ENCODE measurements around the gene CREB3L1. TPM values are rescaled to one million over a fixed set of nuclear protein-coding genes. Genes with fewer than 3 reads are reported as not detected.

The CREB3L1 gene
- polyA plus RNA-seq, 1 experiment, result 39.4 TPM

- TF ChIP-seq CTCF (IDR thresholded peaks at IDR 0.05; ENCODE audit: insufficient read depth, low read depth, low read length), result no peak
- ChIA-PET CTCF (interaction anchor here (3.9 kb wide), 1 partner anchor 44 kb away, joined by 26 read pairs; no protein-coding TSS in a partner anchor), POLR2A (interaction anchor here (0.5 kb wide), 1 partner anchor 22 kb away, joined by 7 read pairs; no protein-coding TSS in a partner anchor)
- Histone ChIP-seq H3K4me3 (ENCODE audit: low read depth, low read length) (no peak overlapping the region), H3K27me3 (ENCODE audit: control insufficient read depth, insufficient read depth, low read length) (no peaks in the 10 kb centered on the region), H3K36me3 (ENCODE audit: control insufficient read depth, insufficient read depth, low read length) (no peaks in the 10 kb centered on the region)
- DNase-seq (ENCODE audit: low read depth), result no peak
These were observed 6.8 kb upstream of the CREB3L1 start for GRCh38 chr11:46270684-46271083.

GRCh38 chr11:46271407-46271806 is 6.1 kb upstream of the CREB3L1 start:
- TF ChIP-seq CTCF (IDR thresholded peaks at IDR 0.05; ENCODE audit: insufficient read depth, low read depth, low read length), result no peak
- ChIA-PET POLR2A (interaction anchor here (2.6 kb wide), 1 partner anchor 28 kb away, joined by 13 read pairs; no protein-coding TSS in a partner anchor), CTCF (interaction anchor here (1.0 to 3.9 kb wide), 7 partner anchors 9 to 44 kb away, joined by 3 to 26 read pairs (median 12); no protein-coding TSS in a partner anchor)

GRCh38 chr11:46271875-46272815 is 5.3 kb upstream of the CREB3L1 start:
- ChIA-PET CTCF (interaction anchor here (1.0 to 3.9 kb wide), 12 partner anchors 10 to 67 kb away, joined by 3 to 26 read pairs (median 4); no protein-coding TSS in a partner anchor), POLR2A (interaction anchor here (1.2 to 2.6 kb wide), 3 partner anchors 22 to 28 kb away, joined by 7 to 13 read pairs (median 7); no protein-coding TSS in a partner anchor)
- no peak for DNase-seq (ENCODE audit: low read depth)
- no peak for TF ChIP-seq CTCF (IDR thresholded peaks at IDR 0.05; ENCODE audit: insufficient read depth, low read depth, low read length)
- no peaks in the 10 kb centered on the region for H3K36me3 ChIP-seq (ENCODE audit: control insufficient read depth, insufficient read depth, low read length)
- no peak overlapping the region for H3K4me3 ChIP-seq (ENCODE audit: low read depth, low read length)
- no peaks in the 10 kb centered on the region for H3K27me3 ChIP-seq (ENCODE audit: control insufficient read depth, insufficient read depth, low read length)

More at GRCh38 chr11:46271407-46271806, 6.1 kb upstream of the CREB3L1 start:
- DNase-seq (ENCODE audit: low read depth), result no peak
- Histone ChIP-seq H3K27me3 (ENCODE audit: control insufficient read depth, insufficient read depth, low read length) (no peaks in the 10 kb centered on the region), H3K4me3 (ENCODE audit: low read depth, low read length) (no peak overlapping the region), H3K36me3 (ENCODE audit: control insufficient read depth, insufficient read depth, low read length) (no peaks in the 10 kb centered on the region)

- no peaks in the 10 kb centered on the region for H3K36me3 ChIP-seq (ENCODE audit: control insufficient read depth, insufficient read depth, low read length)
- ChIA-PET CTCF (interaction anchor here (1.0 to 3.9 kb wide), 10 partner anchors 12 to 66 kb away, joined by 3 to 26 read pairs (median 7); no protein-coding TSS in a partner anchor), POLR2A (interaction anchor here (1.2 to 2.6 kb wide), 4 partner anchors 17 to 29 kb away, joined by 5 to 13 read pairs (median 7); no protein-coding TSS in a partner anchor)
- H3K27me3 ChIP-seq (ENCODE audit: control insufficient read depth, insufficient read depth, low read length), result no peaks in the 10 kb centered on the region
- no peak for TF ChIP-seq CTCF (IDR thresholded peaks at IDR 0.05; ENCODE audit: insufficient read depth, low read depth, low read length)
- H3K4me3 ChIP-seq (ENCODE audit: low read depth, low read length), result no peak overlapping the region
- no peak for DNase-seq (ENCODE audit: low read depth)
These were observed 4.5 kb upstream of the CREB3L1 start for GRCh38 chr11:46272816-46273427.
